Heart right ventricle (tissue), 16 donors: ENCODE measurements around the gene XPR1. TPM values are rescaled to one million over a fixed set of nuclear protein-coding genes. Genes with fewer than 3 reads are reported as not detected.

ENCODE experiments used
- ATAC-seq, 8 donors: fragments of 200-7000 bp; cut with Tn5 transposase; one replicate each; pipeline ENCODE4 v1.9.1; 2020; ENCODE audit warnings: mild to moderate bottlenecking in 8 of 8, moderate library complexity in 8 of 8, moderate number of reproducible peaks in 1 of 8
- DNase-seq, 2 donors: peaks; one replicate each; pipeline ENCODE4 v3.0.0-alpha.2; 2020
- H3K27ac ChIP-seq, 10 donors: fragments of 200-600 bp; sonication (generic) in 2 of 10; one replicate each; pipeline versions ENCODE4 v1.5.0 to v1.8.0; 2020 to 2022; ENCODE audit warnings: mild to moderate bottlenecking in 3 of 10
- H3K27me3 ChIP-seq, 7 donors: fragments of 200-600 bp; one replicate each; pipeline ENCODE4 v1.8.0; 2021 to 2022; ENCODE audit warnings: mild to moderate bottlenecking in 2 of 7
- H3K36me3 ChIP-seq, 9 donors: fragments of 200-600 bp; sonication (generic) in 1 of 9; one replicate each; pipeline versions ENCODE4 v1.5.0 to v1.8.0; 2020 to 2022; ENCODE audit warnings: mild to moderate bottlenecking in 2 of 9
- H3K4me1 ChIP-seq, 9 donors: fragments of 200-600 bp; sonication (generic) in 1 of 9; one replicate each; pipeline versions ENCODE4 v1.5.0 to v1.8.0; 2020 to 2022; ENCODE audit warnings: mild to moderate bottlenecking in 4 of 9
- H3K4me3 ChIP-seq, 10 donors: fragments of 200-600 bp; sonication (generic) in 2 of 10; one replicate each; pipeline versions ENCODE4 v1.5.0 to v1.8.0; 2020 to 2022; ENCODE audit warnings: mild to moderate bottlenecking in 7 of 10, moderate library complexity in 2 of 10
- H3K9me3 ChIP-seq, 11 donors: fragments of 200-600 bp in 10 of 11; sonication (generic) in 2 of 11; one replicate each; pipeline versions ENCODE4 v1.5.0 to v1.8.0; 2013 to 2022; ENCODE audit warnings: mild to moderate bottlenecking in 2 of 11, control low read depth in 1 of 11, moderate library complexity in 1 of 11
- WGBS, 2 donors: extraction: QIAGEN DNeasy Blood & Tissue Kit; methylation state at CpG; one replicate each; pipeline ENCODE4 v1.1.7; 2013; ENCODE audit warnings: inconsistent platforms in 1 of 2; 5-methylcytosine and 5-hydroxymethylcytosine counted together
- intact Hi-C, 10 donors: fragments of 100-400 bp; cut with DNase I; formaldehyde crosslinking; loops; one replicate each; pipeline versions ENCODE4 v1.11.1 to v1.14.2; 2022
- polyA plus RNA-seq, 2 donors: library from polyadenylated mRNA; stranded (reverse); fragments of 200-250 nt; gene quantifications; one replicate each; pipeline ENCODE4 v1.2.3, GENCODE V29; 2013
- total RNA-seq, 10 donors: library from RNA; stranded (reverse); fragmentation: NEBNext Ultra II Directional in 3 of 10; extraction: Animal tissue kit (Norgen Biotek cat#: 25700) in 3 of 10; gene quantifications; one replicate each; pipeline versions ENCODE4 v1.2.1 to v1.2.4, GENCODE V29; 2021 to 2023
- TF ChIP-seq, protein P1 (sequence below), 9 donors: fragments of 200-600 bp; sonication (generic) in 2 of 9; IDR thresholded peaks; one replicate each; pipeline versions ENCODE4 v1.5.0 to v1.8.0; 2021 to 2022; ENCODE audit warnings: antibody characterized with exemption in 9 of 9, mild to moderate bottlenecking in 5 of 9, moderate library complexity in 1 of 9
- donor health status: Arrhythmogenic right ventricular cardiomyopathy.
- donor health status: ischemic (EF 13 %, LVEDD 7.1; RV severe dilation, severe dysfunction).
- donor health status: healthy with polysubstance abuse.
- donor health status: DM: no; HTN: yes; CAD: no.
- donor health status: DM: no; HTN: no; CAD: no.
- donor health status: ischemic (EF 25% LVEDD 6.9; RV normal size, moderate dysfunction).
- donor health status: ischemic (EF 25% LVEDD 5.7; RV mildly dilated, moderate dysfunction).
- donor health status: healthy.
- donor health status: DM: yes; HTN: yes; CAD: no.
- donor health status: Ischemic cardiomyopathy.
- donor health status: ischemic (EF 35%, LVEDD 5.7; RV mildly dilated, moderate dysfunction).
- donor health status: nonischemic (EF 11% LVEDD 7.7; RV severe dilation, severe dysfunction).
- donor health status: DM: yes; HTN: yes; CAD: no.
- donor health status: PGD.
- donor health status: ischemic (EF 29% LVEDD 5.4; RV normal size, mild dysfunction).
- donor health status: nonischemic (EF 23%, LVEDD 6.1; RV moderate dilation, normal function).

XPR1 gene
- total and polyA plus RNA-seq, 12 donors: 18.3 to 142 (median 70.0) TPM

DNA sequence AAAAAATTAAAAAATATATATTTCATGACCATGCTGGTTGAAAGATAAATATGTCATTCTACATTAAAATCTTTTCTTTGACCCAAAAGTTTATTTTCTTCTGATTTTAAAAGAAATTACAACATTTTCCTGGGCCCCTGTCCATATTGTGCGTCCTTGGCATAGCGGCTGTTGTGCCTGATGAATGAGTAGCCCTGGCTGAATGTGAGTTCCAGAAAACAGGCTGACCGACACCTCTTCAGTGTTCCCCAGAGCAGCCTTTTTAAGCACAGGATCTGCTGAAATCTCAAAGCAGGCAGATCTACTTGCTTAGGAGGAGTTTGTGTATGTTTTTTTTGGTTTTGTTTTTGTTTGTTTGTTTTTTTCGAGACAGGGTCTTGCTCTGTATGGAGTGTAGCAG is 300.6 kb downstream of the XPR1 start:
- intact Hi-C loops: no loop called here
- Histone ChIP-seq H3K36me3 (peaks cover 0 to 40% (median 3%) of the 10 kb centered on the region in 9 donors), H3K4me3 (no peak overlapping the region), H3K9me3 (no peaks in the 10 kb centered on the region), H3K27ac (no peak overlapping the region), H3K27me3 (no peaks in the 10 kb centered on the region), H3K4me1 (peaks cover 6 to 22% (median 15%) of the 10 kb centered on the region in 9 donors)
- ATAC-seq (no peak), DNase-seq (no peak)
- TF ChIP-seq, protein P1, sequence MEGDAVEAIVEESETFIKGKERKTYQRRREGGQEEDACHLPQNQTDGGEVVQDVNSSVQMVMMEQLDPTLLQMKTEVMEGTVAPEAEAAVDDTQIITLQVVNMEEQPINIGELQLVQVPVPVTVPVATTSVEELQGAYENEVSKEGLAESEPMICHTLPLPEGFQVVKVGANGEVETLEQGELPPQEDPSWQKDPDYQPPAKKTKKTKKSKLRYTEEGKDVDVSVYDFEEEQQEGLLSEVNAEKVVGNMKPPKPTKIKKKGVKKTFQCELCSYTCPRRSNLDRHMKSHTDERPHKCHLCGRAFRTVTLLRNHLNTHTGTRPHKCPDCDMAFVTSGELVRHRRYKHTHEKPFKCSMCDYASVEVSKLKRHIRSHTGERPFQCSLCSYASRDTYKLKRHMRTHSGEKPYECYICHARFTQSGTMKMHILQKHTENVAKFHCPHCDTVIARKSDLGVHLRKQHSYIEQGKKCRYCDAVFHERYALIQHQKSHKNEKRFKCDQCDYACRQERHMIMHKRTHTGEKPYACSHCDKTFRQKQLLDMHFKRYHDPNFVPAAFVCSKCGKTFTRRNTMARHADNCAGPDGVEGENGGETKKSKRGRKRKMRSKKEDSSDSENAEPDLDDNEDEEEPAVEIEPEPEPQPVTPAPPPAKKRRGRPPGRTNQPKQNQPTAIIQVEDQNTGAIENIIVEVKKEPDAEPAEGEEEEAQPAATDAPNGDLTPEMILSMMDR (IDR thresholded peaks at IDR 0.05): no peak
- WGBS, 2 donors: 93 to 95% methylated on average over 4 of the region's 4 CpGs

DNA sequence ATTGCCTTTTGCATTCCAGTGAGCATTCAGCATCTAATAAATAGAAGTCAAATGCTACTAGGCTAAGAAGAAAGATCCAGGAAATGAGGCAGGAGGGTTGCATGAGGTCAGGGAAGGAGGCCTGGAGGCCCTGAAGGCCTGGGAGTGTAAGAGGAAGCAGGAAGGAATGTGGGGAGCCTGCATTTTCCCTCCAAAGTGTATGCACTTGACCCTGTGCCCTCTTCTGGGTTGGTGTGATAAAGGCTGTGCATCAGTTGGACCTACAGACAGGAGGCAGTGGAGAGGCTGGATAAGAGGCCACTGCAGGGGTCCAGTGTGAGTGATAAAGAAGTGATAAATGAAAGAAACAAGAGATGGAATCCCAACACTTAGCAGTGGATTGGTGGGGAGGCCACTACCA is 301.3 kb downstream of the XPR1 start:
- Histone ChIP-seq H3K4me1 (peaks cover 2 to 15% (median 8%) of the 10 kb centered on the region in 9 donors), H3K27ac (no peak overlapping the region), H3K27me3 (no peaks in the 10 kb centered on the region), H3K9me3 (no peaks in the 10 kb centered on the region), H3K36me3 (peaks cover 0 to 47% (median 3%) of the 10 kb centered on the region in 9 donors), H3K4me3 (no peak overlapping the region)
- intact Hi-C loops: no loop called here
- TF ChIP-seq, protein P1 (IDR thresholded peaks at IDR 0.05): no peak
- no peak for ATAC-seq
- DNase-seq: no peak

DNA sequence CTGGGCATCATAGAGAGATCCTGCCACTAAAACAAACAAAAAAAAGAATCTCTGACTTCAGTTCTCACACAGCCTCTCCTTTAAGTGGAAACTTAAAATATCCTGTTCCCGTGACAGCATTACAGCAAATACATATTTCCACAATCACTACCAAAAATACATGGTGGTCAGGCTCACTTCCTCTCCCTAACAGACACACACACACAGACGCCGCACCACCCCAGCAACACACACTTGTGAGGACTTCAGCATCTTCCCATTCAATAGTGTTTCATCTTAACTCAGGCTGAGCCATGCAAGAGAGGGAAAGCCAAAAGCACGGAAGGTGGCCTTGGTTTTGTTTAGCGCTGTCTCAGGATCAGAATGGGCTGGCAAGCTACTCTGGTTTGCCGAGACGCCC is 302.7 kb downstream of the XPR1 start:
- no peak overlapping the region for H3K4me3 ChIP-seq
- no peak overlapping the region for H3K27ac ChIP-seq
- TF ChIP-seq, protein P1 (IDR thresholded peaks at IDR 0.05): no peak
- ATAC-seq: no peak
- peaks cover 0 to 56% (median 3%) of the 10 kb centered on the region in 9 donors for H3K36me3 ChIP-seq
- H3K9me3 ChIP-seq: no peaks in the 10 kb centered on the region
- 82 to 86% methylated on average over 7 of the region's 7 CpGs for WGBS, 2 donors
- no peaks in the 10 kb centered on the region for H3K27me3 ChIP-seq
- intact Hi-C loops: no loop called here
- H3K4me1 ChIP-seq: peaks cover 0 to under 1% (median 0%) of the 10 kb centered on the region in 9 donors
- DNase-seq: no peak

DNA sequence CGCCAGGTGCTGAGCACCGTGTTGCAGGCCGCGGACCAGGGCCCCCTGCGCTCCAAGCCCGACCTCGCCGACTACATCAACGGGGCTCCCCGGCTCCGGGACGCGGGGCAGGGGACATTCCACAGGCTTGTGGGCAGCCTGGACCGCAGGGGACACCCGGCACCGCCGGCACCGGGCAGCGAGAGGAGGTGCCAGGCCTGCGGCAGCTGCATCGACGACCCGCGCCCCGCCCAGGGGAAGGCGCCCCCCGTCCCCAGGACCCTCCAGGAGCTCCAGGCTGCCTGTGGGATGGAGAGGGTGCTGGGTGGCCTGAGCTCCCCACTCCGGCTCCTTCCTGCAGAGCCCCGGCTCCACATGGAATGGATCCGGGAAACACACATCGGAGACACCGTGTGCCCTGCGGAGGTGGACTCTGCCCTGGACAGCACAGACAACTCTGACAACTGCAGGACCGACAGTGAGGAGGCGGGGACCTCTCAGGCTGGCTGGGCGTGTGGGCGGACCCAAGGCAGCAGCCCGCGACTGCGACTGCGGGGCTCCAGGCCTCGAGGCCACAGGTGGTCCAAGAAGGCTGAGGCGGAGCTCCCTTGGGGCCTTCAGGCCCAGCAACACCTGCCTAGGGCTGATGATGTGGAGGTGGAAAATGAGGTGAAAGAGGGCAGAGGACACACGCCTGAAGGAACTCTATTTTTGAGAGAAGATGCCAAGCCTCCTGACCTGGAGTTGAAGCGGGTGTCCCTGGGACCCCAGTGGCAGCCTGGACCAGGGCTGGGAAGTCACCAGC is 303.7 kb downstream of the XPR1 start:
- TF ChIP-seq, protein P1 (IDR thresholded peaks at IDR 0.05): no peak
- ATAC-seq (peak in 2 of 8 donors; percentile 20 to 28), DNase-seq (no peak)
- Histone ChIP-seq H3K9me3 (no peaks in the 10 kb centered on the region), H3K4me3 (no peak overlapping the region), H3K36me3 (peaks cover 0 to 61% (median 3%) of the 10 kb centered on the region in 9 donors), H3K27ac (no peak overlapping the region), H3K27me3 (no peaks in the 10 kb centered on the region), H3K4me1 (no peaks in the 10 kb centered on the region)
- 85 to 89% methylated on average over 45 of the region's 45 CpGs for WGBS, 2 donors
- intact Hi-C loops: no loop called here
